Hepatocyte (in vitro differentiated cells): ENCODE measurements around the gene GLIPR1. TPM values are rescaled to one million over a fixed set of nuclear protein-coding genes. Genes with fewer than 3 reads are reported as not detected.

Experiments used
- DNase-seq: peaks from one replicate; pipeline ENCODE4 v3.0.0-alpha.2; 2016; ENCODE audit warnings: low spot score
- H2AFZ ChIP-seq: fragments of 200-600 bp; sonication (generic); 2 replicates; pipeline ENCODE4 v1.6.0; 2016; ENCODE audit warnings: antibody characterized with exemption, mild to moderate bottlenecking
- H3K27ac ChIP-seq: fragments of 200-600 bp; sonication (generic); 2 replicates; pipeline ENCODE4 v1.5.1; 2016; ENCODE audit warnings: mild to moderate bottlenecking
- H3K27me3 ChIP-seq: fragments of 200-600 bp; sonication (generic); 2 replicates; pipeline ENCODE4 v1.6.1; 2016
- H3K36me3 ChIP-seq: fragments of 200-600 bp; sonication (generic); replicated peaks from 2 replicates; pipeline ENCODE4 v1.5.1; 2016; ENCODE audit warnings: low read depth; ENCODE audit not compliant: insufficient read depth
- H3K4me1 ChIP-seq: fragments of 200-600 bp; sonication (generic); 2 replicates; pipeline ENCODE4 v1.5.1; 2016; ENCODE audit warnings: mild to moderate bottlenecking, moderate library complexity; ENCODE audit not compliant: insufficient read depth
- H3K4me2 ChIP-seq: fragments of 200-600 bp; sonication (generic); 2 replicates; pipeline ENCODE4 v1.6.0; 2016
- H3K4me3 ChIP-seq: fragments of 200-600 bp; sonication (generic); 2 replicates; pipeline ENCODE4 v1.5.1; 2016; ENCODE audit warnings: mild to moderate bottlenecking
- H3K79me2 ChIP-seq: fragments of 200-600 bp; sonication (generic); 2 replicates; pipeline ENCODE4 v1.6.0; 2017; ENCODE audit warnings: mild to moderate bottlenecking
- H3K9me2 ChIP-seq: fragments of 200-600 bp; sonication (generic); replicated peaks from 2 replicates; pipeline ENCODE4 v1.6.0; 2017; ENCODE audit warnings: mild to moderate bottlenecking; ENCODE audit not compliant: insufficient read depth
- H3K9me3 ChIP-seq: fragments of 200-600 bp; sonication (generic); 2 replicates; pipeline ENCODE4 v1.5.1; 2016; ENCODE audit warnings: low read depth, mild to moderate bottlenecking
- H4K20me1 ChIP-seq: fragments of 200-600 bp; sonication (generic); 2 replicates; pipeline ENCODE4 v1.6.0; 2016; ENCODE audit warnings: mild to moderate bottlenecking; ENCODE audit not compliant: insufficient read depth, poor library complexity, severe bottlenecking
- EZH2 ChIP-seq: fragments of 200-600 bp; sonication (generic); IDR thresholded peaks from 2 replicates; pipeline ENCODE4 v1.6.1; 2016; ENCODE audit warnings: antibody characterized with exemption, mild to moderate bottlenecking, borderline replicate concordance
- EZH2phosphoT487 ChIP-seq: fragments of 200-600 bp; sonication (generic); IDR thresholded peaks from one replicate; pipeline ENCODE4 v1.6.1; 2018; ENCODE audit warnings: antibody characterized with exemption, mild to moderate bottlenecking, low read depth, moderate library complexity; ENCODE audit not compliant: unreplicated experiment, severe bottlenecking
- whole genome bisulfite sequencing: methylation state at CpG from one replicate; pipeline ENCODE4 v1.1.6; 2016; ENCODE audit warnings: low lambda C conversion rate; ENCODE audit errors: missing lambda C conversion rate; 5-methylcytosine and 5-hydroxymethylcytosine counted together
- polyA plus RNA-seq: library from polyadenylated mRNA; unstranded; fragments of >200 nt; fragmentation: Nextera tagmentation; extraction: Ambion mirVana; gene quantifications from 2 replicates; pipeline ENCODE4 v1.2.1, GENCODE V29; 2016
- total RNA-seq: library from RNA; depleted of rRNA; stranded (reverse); fragments of >200 nt; gene quantifications from 2 replicates; pipeline ENCODE4 v1.2.3, GENCODE V29; 2014
- TF ChIP-seq, protein P1 (sequence below): fragments of 200-600 bp; sonication (generic); IDR thresholded peaks from 2 replicates; pipeline ENCODE4 v1.5.1; 2016; ENCODE audit warnings: antibody characterized with exemption, mild to moderate bottlenecking; ENCODE audit not compliant: poor library complexity

The GLIPR1 gene
- total and polyA plus RNA-seq, 2 experiments from 2014 or later: 6.9 to 24.5 TPM

DNA sequence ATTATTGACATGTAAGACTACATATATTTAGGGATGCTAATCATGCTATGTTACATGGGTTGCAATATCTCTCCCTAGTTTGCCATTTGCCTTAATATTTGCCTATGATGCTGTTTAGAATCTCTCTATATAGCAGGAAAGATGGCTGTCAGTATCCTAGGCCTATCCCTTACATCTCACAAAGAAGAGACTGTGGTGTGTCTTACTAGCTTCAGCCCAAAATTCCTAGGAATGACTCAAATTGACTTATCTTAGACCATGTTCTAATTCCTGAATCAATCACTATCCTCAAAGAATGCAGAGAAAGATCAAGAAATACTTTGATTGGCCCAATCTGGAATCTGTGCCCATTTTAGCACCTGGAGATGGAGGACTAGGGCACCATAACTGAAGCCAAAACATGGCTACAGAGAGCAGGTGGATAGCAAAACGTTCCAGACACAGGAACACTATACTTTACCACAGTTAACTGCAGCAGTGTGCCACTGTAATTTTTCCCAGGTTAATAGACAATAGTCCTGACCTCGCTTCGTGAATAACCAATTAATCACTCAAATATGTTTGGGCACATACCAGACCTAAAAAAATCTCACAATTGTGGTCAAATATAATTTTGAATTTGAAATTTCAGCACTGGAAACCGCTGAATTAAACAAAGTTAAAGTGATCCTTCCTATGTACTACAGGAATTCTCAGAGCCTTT lies 32.7 kb upstream of the GLIPR1 start:
- WGBS: 81% methylated on average over 4 of the region's 4 CpGs

DNA sequence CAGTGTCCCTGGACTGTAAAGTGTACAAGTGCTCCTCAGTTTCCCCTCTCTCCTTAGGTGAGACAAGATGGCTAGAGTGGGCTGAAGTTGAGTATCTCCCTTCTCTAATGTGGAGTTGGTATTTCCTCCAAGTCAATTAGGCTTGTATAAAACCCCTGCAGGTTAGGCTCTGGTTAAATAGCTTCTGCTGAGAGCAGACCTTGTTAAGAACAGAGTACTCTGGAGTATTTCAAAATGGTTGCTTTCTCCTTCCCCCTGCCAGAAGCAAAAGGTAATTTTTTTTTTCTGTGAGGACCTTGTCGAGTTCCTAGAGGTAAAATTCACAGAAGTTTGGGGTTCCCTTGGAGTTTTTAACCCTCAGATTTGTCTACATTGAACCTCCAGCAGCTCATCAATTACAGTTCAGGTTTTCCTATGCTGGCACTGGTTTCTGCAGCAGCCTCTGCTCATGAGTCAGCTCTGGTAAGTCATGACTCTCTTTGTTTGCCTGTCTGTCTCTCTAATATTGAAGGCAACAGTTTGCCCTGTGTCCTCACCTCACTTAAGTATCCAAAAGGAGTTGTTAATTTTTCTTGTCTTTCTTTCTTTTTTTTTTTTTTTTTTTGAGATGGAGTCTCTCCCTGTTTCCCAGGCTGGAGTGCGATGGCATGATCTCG lies 27.8 kb upstream of the GLIPR1 start:
- H3K36me3 ChIP-seq: no peaks in the 10 kb centered on the region
- no peak overlapping the region for H3K4me3 ChIP-seq
- DNase-seq: no peak
- TF ChIP-seq EZH2phosphoT487: no peak
- TF ChIP-seq EZH2: no peak
- TF ChIP-seq, protein P1, sequence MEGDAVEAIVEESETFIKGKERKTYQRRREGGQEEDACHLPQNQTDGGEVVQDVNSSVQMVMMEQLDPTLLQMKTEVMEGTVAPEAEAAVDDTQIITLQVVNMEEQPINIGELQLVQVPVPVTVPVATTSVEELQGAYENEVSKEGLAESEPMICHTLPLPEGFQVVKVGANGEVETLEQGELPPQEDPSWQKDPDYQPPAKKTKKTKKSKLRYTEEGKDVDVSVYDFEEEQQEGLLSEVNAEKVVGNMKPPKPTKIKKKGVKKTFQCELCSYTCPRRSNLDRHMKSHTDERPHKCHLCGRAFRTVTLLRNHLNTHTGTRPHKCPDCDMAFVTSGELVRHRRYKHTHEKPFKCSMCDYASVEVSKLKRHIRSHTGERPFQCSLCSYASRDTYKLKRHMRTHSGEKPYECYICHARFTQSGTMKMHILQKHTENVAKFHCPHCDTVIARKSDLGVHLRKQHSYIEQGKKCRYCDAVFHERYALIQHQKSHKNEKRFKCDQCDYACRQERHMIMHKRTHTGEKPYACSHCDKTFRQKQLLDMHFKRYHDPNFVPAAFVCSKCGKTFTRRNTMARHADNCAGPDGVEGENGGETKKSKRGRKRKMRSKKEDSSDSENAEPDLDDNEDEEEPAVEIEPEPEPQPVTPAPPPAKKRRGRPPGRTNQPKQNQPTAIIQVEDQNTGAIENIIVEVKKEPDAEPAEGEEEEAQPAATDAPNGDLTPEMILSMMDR: no peak
- H3K9me2 ChIP-seq: no peaks in the 10 kb centered on the region
- H3K9me3 ChIP-seq: no peaks in the 10 kb centered on the region
- no peak overlapping the region for H3K27ac ChIP-seq
- no peaks in the 10 kb centered on the region for H3K27me3 ChIP-seq
- 84% methylated on average over 3 of the region's 3 CpGs for WGBS
- no peaks in the 10 kb centered on the region for H3K4me1 ChIP-seq
- no peaks in the 10 kb centered on the region for H3K79me2 ChIP-seq
- no peak overlapping the region for H2AFZ ChIP-seq
- no peak overlapping the region for H3K4me2 ChIP-seq
- no peaks in the 10 kb centered on the region for H4K20me1 ChIP-seq

More for the DNA sequence above, 32.7 kb upstream of the GLIPR1 start:
- Histone ChIP-seq H2AFZ (no peak overlapping the region), H3K79me2 (no peaks in the 10 kb centered on the region), H3K4me2 (no peak overlapping the region), H3K4me1 (no peaks in the 10 kb centered on the region), H3K9me3 (no peaks in the 10 kb centered on the region), H3K4me3 (no peak overlapping the region), H3K36me3 (no peaks in the 10 kb centered on the region), H3K9me2 (no peaks in the 10 kb centered on the region), H3K27me3 (no peaks in the 10 kb centered on the region), H4K20me1 (no peaks in the 10 kb centered on the region), H3K27ac (no peak overlapping the region)
- TF ChIP-seq EZH2 (no peak), EZH2phosphoT487 (no peak)
- TF ChIP-seq, protein P1: no peak
- DNase-seq: no peak

DNA sequence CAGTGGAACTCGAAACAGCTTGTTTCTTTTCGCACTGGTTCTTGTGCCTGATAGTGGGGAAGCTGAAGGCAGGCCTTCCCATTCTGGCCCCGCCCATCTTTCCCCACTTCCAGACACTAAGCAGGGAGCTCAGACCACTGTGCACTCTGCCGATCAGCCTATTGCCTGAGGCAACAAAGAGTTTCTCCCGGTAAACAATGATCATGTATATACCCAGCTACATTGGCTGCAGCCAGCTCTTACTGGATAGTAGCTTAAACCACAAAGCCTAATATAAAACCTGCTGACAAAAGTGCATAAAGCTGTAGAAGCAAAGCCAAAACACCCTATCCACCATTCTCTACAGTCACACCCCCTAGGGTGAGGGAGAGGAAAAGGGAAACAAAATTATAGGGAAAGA lies 24.7 kb upstream of the GLIPR1 start:
- Histone ChIP-seq H3K4me3 (no peak overlapping the region), H3K79me2 (no peaks in the 10 kb centered on the region), H3K36me3 (no peaks in the 10 kb centered on the region), H3K27me3 (no peaks in the 10 kb centered on the region), H3K9me3 (no peaks in the 10 kb centered on the region), H3K4me1 (no peaks in the 10 kb centered on the region), H2AFZ (no peak overlapping the region), H3K4me2 (no peak overlapping the region), H3K9me2 (no peaks in the 10 kb centered on the region), H4K20me1 (no peaks in the 10 kb centered on the region), H3K27ac (no peak overlapping the region)
- DNase-seq: no peak
- no peak for TF ChIP-seq EZH2phosphoT487
- no peak for TF ChIP-seq EZH2
- TF ChIP-seq, protein P1: no peak
- WGBS: 81% methylated on average over 5 of the region's 5 CpGs
